ENCODE results near the gene PANK1. TPM values are rescaled to one million over a fixed set of nuclear protein-coding genes. Genes with fewer than 3 reads are reported as not detected.

The PANK1 gene
- total RNA-seq, 1 experiment from 2014 or later = 24.9 TPM

GRCh38 chr10:89535171-89536012, 109.7 kb downstream of the PANK1 start, which contains the start of gene SLC16A12 (continued):
- TF ChIP-seq, protein P1, sequence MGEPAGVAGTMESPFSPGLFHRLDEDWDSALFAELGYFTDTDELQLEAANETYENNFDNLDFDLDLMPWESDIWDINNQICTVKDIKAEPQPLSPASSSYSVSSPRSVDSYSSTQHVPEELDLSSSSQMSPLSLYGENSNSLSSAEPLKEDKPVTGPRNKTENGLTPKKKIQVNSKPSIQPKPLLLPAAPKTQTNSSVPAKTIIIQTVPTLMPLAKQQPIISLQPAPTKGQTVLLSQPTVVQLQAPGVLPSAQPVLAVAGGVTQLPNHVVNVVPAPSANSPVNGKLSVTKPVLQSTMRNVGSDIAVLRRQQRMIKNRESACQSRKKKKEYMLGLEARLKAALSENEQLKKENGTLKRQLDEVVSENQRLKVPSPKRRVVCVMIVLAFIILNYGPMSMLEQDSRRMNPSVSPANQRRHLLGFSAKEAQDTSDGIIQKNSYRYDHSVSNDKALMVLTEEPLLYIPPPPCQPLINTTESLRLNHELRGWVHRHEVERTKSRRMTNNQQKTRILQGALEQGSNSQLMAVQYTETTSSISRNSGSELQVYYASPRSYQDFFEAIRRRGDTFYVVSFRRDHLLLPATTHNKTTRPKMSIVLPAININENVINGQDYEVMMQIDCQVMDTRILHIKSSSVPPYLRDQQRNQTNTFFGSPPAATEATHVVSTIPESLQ (CRISPR knock-in tag; IDR thresholded peaks at IDR 0.05) = no peak
- TF ChIP-seq USF2 (CRISPR knock-in tag; IDR thresholded peaks at IDR 0.05) (peak; percentile 68), SMAD4 (CRISPR knock-in tag; IDR thresholded peaks at IDR 0.05) (no peak), RELA (CRISPR knock-in tag; IDR thresholded peaks at IDR 0.05; ENCODE audit: borderline replicate concordance) (no peak), ZNF232 (CRISPR knock-in tag; IDR thresholded peaks at IDR 0.05) (no peak), CREM (CRISPR knock-in tag; IDR thresholded peaks at IDR 0.05) (peak; percentile 57; the same call in 1 of the 2 replicates), STAT6 (CRISPR knock-in tag; conservative IDR thresholded peaks at IDR 0.05; ENCODE audit: low read depth) (no peak), NFYB (CRISPR knock-in tag; conservative IDR thresholded peaks at IDR 0.05; ENCODE audit: low read depth) (no peak), CTCF (IDR thresholded peaks at IDR 0.05) (no peak), ZNF219 (CRISPR knock-in tag; IDR thresholded peaks at IDR 0.05; ENCODE audit: borderline replicate concordance) (no peak), ETV6 (CRISPR knock-in tag; IDR thresholded peaks at IDR 0.05) (peak; percentile 20; the same call in 1 of the 2 replicates), ZNF423 (CRISPR knock-in tag; IDR thresholded peaks at IDR 0.05) (peak; percentile 59; the same call in 1 of the 2 replicates)
- TF ChIP-seq, protein P2, sequence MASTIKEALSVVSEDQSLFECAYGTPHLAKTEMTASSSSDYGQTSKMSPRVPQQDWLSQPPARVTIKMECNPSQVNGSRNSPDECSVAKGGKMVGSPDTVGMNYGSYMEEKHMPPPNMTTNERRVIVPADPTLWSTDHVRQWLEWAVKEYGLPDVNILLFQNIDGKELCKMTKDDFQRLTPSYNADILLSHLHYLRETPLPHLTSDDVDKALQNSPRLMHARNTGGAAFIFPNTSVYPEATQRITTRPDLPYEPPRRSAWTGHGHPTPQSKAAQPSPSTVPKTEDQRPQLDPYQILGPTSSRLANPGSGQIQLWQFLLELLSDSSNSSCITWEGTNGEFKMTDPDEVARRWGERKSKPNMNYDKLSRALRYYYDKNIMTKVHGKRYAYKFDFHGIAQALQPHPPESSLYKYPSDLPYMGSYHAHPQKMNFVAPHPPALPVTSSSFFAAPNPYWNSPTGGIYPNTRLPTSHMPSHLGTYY (CRISPR knock-in tag; IDR thresholded peaks at IDR 0.05) = no peak
- TF ChIP-seq, protein P3, sequence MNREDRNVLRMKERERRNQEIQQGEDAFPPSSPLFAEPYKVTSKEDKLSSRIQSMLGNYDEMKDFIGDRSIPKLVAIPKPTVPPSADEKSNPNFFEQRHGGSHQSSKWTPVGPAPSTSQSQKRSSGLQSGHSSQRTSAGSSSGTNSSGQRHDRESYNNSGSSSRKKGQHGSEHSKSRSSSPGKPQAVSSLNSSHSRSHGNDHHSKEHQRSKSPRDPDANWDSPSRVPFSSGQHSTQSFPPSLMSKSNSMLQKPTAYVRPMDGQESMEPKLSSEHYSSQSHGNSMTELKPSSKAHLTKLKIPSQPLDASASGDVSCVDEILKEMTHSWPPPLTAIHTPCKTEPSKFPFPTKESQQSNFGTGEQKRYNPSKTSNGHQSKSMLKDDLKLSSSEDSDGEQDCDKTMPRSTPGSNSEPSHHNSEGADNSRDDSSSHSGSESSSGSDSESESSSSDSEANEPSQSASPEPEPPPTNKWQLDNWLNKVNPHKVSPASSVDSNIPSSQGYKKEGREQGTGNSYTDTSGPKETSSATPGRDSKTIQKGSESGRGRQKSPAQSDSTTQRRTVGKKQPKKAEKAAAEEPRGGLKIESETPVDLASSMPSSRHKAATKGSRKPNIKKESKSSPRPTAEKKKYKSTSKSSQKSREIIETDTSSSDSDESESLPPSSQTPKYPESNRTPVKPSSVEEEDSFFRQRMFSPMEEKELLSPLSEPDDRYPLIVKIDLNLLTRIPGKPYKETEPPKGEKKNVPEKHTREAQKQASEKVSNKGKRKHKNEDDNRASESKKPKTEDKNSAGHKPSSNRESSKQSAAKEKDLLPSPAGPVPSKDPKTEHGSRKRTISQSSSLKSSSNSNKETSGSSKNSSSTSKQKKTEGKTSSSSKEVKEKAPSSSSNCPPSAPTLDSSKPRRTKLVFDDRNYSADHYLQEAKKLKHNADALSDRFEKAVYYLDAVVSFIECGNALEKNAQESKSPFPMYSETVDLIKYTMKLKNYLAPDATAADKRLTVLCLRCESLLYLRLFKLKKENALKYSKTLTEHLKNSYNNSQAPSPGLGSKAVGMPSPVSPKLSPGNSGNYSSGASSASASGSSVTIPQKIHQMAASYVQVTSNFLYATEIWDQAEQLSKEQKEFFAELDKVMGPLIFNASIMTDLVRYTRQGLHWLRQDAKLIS (CRISPR knock-in tag; IDR thresholded peaks at IDR 0.05; ENCODE audit: borderline replicate concordance) = 0 out of 2 replicates have a peak, but pooled peaks have one; percentile 43
- TF ChIP-seq, protein P4, sequence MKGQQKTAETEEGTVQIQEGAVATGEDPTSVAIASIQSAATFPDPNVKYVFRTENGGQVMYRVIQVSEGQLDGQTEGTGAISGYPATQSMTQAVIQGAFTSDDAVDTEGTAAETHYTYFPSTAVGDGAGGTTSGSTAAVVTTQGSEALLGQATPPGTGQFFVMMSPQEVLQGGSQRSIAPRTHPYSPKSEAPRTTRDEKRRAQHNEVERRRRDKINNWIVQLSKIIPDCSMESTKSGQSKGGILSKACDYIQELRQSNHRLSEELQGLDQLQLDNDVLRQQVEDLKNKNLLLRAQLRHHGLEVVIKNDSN (CRISPR knock-in tag; IDR thresholded peaks at IDR 0.05) = peak; percentile 43; the same call in 1 of the 2 replicates
- TF ChIP-seq, protein P5, sequence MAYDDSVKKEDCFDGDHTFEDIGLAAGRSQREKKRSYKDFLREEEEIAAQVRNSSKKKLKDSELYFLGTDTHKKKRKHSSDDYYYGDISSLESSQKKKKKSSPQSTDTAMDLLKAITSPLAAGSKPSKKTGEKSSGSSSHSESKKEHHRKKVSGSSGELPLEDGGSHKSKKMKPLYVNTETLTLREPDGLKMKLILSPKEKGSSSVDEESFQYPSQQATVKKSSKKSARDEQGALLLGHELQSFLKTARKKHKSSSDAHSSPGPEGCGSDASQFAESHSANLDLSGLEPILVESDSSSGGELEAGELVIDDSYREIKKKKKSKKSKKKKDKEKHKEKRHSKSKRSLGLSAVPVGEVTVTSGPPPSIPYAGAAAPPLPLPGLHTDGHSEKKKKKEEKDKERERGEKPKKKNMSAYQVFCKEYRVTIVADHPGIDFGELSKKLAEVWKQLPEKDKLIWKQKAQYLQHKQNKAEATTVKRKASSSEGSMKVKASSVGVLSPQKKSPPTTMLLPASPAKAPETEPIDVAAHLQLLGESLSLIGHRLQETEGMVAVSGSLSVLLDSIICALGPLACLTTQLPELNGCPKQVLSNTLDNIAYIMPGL (CRISPR knock-in tag; IDR thresholded peaks at IDR 0.05) = peak; percentile 82
